ENCODE results near the gene LCN12. TPM values are rescaled to one million over a fixed set of nuclear protein-coding genes. Genes with fewer than 3 reads are reported as not detected.

Gene LCN12
- total and polyA plus RNA-seq, 2 experiments from 2014 or later: 11.4 to 19.7 TPM

DNA sequence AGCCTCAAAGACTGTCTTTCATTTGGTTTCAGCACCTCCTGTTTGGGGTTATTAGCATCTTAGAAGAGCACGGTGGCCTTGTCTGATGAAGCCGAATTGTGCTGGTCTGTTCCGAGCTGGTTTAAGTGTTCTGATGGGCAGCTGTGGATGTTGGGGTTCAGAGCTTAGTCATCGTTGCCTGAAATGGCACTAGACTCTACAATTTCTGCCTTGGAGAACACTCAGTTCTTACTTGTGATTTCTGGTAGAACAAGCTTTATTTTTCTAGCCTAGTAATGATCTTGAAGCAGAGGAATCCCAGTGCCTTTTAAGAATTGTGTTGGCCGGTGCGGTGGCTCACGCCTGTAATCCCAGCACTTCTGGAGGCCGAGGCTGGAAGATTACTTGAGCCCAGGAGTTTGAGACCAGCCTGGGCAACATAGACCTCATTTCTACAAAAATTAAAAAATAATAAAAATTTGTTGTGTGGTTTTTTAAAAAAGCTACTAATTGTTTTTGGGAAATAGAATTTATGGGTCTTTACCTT, 15.4 kb upstream of the LCN12 start:
- peaks cover 19% of the 10 kb centered on the region for H3K36me3 ChIP-seq
- no peak overlapping the region for H3K27ac ChIP-seq
- no peak for TF ChIP-seq CTCF (IDR thresholded peaks at IDR 0.05; ENCODE audit: low read depth, low read length)
- no peaks in the 10 kb centered on the region for H3K4me1 ChIP-seq (ENCODE audit: low read depth)
- no peaks in the 10 kb centered on the region for H3K27me3 ChIP-seq
- H3K9me3 ChIP-seq (ENCODE audit: low read depth): no peaks in the 10 kb centered on the region
- DNase-seq (ENCODE audit: low read depth in 1 of 2, low spot score in 1 of 2): no peak
- H3K4me3 ChIP-seq: no peak overlapping the region

DNA sequence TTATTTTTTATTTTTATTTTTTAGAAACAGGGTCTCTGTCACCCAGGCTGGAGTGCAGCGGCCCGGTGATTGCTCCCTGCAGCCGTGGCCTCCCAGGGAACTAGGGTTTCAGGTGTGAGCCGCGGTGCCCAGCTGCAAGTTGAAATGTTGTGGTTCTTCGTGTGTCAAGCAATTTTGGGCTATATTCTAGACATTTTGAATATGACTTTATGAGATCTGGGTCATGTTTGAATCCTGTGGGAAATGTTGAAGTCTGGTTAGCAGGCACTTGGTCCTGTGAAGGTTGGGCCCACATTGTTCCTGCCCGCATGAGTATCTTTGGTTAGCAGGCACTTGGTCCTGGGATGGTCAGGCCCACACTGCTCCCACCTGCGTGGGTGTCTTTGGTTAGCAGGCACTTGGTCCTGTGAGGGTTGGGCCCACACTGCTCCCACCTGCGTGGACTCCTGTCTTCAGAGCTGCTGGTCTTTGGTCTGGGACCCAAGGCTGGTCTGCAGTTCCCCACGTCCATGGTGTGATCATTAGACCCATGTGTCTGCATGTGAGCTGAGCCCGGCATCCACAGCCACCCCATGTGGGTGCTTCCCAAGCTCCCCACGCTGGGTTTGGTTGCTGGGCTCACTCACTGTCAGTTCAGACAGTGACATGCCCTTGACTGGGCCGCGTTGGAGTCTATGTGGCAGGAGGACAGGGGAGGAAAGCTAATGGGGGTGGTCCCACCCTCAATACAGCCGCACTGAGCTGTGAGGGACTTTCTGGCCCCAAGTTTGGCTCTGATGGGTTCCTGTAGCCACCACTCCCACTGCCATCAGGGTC, 14.7 kb upstream of the LCN12 start:
- TF ChIP-seq CTCF (IDR thresholded peaks at IDR 0.05; ENCODE audit: low read depth, low read length): no peak
- Histone ChIP-seq H3K36me3 (peaks cover 26% of the 10 kb centered on the region), H3K27me3 (no peaks in the 10 kb centered on the region), H3K27ac (no peak overlapping the region), H3K9me3 (ENCODE audit: low read depth) (no peaks in the 10 kb centered on the region), H3K4me1 (ENCODE audit: low read depth) (no peaks in the 10 kb centered on the region), H3K4me3 (no peak overlapping the region)
- DNase-seq (ENCODE audit: low read depth in 1 of 2, low spot score in 1 of 2): no peak

DNA sequence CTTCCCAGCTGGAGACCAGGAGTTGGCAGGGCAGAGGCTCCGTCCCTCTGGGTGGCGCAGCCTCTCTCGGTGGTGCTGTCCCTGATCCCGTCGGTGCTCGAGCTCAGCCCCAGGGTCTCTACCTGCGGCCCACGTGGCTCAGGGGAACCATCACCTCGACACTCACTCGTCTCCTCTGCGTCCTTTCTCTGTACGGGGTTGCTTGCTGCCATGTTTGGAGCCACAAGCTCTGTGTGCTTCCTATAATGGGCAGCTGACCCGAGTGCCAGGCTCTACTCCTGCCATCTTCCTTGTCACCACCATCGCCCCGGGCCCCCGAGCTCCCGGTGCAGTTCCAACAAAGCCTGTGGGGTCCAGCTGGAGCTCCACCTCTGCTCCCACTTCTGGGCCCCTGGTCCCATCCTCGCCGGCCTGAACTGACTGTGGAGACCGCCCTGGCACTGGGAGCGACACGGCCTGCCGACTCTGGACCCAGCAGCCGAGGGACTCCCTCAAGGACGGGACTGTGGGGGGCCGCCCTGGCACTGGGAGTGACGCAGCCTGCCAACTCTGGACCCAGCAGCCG, 12.6 kb upstream of the LCN12 start:
- no peak for DNase-seq (ENCODE audit: low read depth in 1 of 2, low spot score in 1 of 2)
- no peaks in the 10 kb centered on the region for H3K27me3 ChIP-seq
- no peak overlapping the region for H3K27ac ChIP-seq
- peaks cover 26% of the 10 kb centered on the region for H3K36me3 ChIP-seq
- no peak for TF ChIP-seq CTCF (IDR thresholded peaks at IDR 0.05; ENCODE audit: low read depth, low read length)
- H3K4me3 ChIP-seq: no peak overlapping the region
- no peaks in the 10 kb centered on the region for H3K9me3 ChIP-seq (ENCODE audit: low read depth)
- H3K4me1 ChIP-seq (ENCODE audit: low read depth): no peaks in the 10 kb centered on the region

GRCh38 chr9:136939996-136940525, 12.0 kb upstream of the LCN12 start:
- Histone ChIP-seq H3K4me3 (no peak overlapping the region), H3K36me3 (peaks cover 26% of the 10 kb centered on the region), H3K27me3 (no peaks in the 10 kb centered on the region), H3K27ac (no peak overlapping the region), H3K9me3 (ENCODE audit: low read depth) (no peaks in the 10 kb centered on the region), H3K4me1 (ENCODE audit: low read depth) (no peaks in the 10 kb centered on the region)
- DNase-seq (ENCODE audit: low read depth in 1 of 2, low spot score in 1 of 2): no peak
- TF ChIP-seq CTCF (IDR thresholded peaks at IDR 0.05; ENCODE audit: low read depth, low read length): no peak

DNA sequence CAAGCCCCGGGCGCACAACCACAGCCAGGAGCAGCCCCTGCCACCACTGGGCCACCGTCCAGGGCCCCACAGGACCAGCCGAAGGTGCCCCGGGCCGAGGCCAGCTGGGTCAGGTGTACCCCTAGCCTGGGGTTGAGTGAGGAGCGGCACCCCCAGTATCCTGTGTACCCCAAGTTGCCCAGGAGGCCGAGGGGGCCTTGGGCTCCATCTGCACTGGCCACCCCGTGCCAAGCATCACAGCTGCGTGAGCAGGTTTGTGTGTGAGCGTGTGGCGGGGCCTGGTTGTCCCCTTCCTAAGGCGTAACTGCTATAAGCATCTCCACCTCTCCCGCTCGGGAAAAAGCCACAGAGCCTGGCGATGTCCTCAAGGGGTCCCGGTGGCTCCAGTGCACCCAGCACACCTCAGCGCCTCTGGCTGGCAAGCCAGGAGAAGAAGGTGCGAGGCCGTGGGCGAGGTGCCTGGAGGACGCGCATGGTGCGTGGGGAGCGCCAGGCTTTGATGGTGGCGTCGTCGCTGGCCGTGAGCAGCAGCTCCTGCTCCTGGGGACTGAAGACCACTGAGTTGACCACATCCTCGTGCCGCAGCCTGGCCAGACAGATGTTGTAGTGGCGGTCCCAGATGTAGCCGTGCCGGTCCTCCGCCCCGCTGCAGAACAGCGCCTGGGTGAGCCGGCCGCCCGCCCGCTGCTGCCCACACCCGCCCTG, 11.4 kb upstream of the LCN12 start:
- Histone ChIP-seq H3K9me3 (ENCODE audit: low read depth) (no peaks in the 10 kb centered on the region), H3K4me1 (ENCODE audit: low read depth) (no peaks in the 10 kb centered on the region), H3K36me3 (peaks cover 26% of the 10 kb centered on the region), H3K27me3 (no peaks in the 10 kb centered on the region), H3K4me3 (no peak overlapping the region), H3K27ac (no peak overlapping the region)
- DNase-seq (ENCODE audit: low read depth in 1 of 2, low spot score in 1 of 2): no peak
- TF ChIP-seq CTCF (IDR thresholded peaks at IDR 0.05; ENCODE audit: low read depth, low read length): no peak
